Measurements from ENCODE around the gene SGSH. TPM values are rescaled to one million over a fixed set of nuclear protein-coding genes. Genes with fewer than 3 reads are reported as not detected.
A peak's percentile ranks its signal among the peaks of the same experiment; 100 is the strongest.

SGSH gene
- total RNA-seq, 2 donors from 2014 or later = 34.8 to 39.0 TPM

DNA sequence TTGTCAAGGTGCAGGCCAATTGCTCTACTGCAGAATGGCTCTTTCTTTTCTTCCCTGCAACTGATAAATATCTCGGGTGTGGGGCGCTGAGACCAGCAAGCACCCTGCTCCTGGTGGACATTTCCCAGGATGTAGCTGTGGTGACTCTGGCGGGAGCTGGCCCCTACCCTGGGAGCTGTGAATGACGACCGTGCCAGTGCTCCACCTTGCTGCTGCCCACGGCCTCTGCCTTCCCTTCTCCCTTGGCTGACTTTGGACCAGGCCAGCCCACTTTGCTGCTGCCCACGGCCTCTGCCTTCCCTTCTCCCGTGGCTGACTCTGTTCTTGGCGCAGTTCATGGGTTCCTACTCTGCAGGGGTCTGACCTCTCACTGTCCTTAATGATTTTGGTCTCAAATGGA is 34.2 kb downstream of the SGSH start:
- H3K9me3 Mint-ChIP-seq = no peaks in the 10 kb centered on the region
- ATAC-seq = no peak
- no peaks in the 10 kb centered on the region for H3K36me3 Mint-ChIP-seq
- no peak for DNase-seq (ENCODE audit: low spot score in 2 of 2)
- no peak overlapping the region for H3K27ac Mint-ChIP-seq

DNA sequence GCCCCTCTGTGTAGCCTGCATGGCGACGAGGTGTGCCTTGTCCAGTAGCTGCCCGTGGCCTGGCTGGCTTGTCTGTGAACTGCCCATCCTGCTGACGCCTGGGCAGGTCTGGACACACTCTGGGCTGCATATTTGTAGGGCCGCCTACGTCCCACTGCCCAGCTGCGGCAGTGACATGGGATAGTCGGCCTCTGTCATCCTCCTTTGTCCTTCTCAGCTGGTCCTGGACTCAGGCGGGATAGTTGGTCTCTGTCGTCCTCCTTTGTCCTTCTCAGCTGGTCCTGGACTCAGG is 35.8 kb downstream of the SGSH start:
- no peak for DNase-seq (ENCODE audit: low spot score in 2 of 2)
- Mint-ChIP-seq H3K36me3 (no peaks in the 10 kb centered on the region), H3K9me3 (no peaks in the 10 kb centered on the region), H3K27ac (no peak overlapping the region)
- no peak for ATAC-seq

DNA sequence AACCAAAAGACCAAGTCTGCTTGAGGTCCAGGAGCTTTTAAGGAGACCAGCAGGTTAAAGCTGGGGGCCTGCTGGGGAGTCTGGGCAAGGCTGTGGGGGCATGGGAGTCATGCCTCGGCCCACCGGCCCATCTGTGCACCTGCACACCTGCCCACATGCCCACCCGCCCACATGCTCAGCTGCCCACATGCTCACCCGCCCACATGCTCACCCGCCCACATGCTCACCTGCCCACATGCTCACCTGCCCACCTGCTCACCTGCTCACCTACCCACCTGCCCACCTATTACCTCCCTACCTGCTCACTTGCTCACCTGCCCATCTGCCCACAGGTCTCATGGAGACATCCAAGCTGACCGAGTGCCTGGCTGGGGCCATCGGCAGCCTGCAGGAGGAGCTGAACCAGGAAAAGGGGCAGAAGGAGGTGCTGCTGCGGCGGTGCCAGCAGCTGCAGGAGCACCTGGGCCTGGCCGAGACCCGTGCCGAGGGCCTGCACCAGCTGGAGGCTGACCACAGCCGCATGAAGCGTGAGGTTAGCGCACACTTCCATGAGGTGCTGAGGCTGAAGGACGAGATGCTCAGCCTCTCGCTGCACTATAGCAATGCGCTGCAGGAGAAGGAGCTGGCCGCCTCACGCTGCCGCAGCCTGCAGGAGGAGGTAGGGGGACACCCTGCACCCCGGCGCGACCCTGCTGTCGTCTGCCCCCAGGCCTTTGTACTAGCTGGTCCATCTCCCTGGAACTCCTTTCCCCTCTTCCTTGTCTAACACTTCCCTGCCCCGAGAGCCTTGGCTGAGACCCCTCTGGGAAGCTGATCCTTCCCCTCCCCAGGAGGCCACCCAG is 36.3 kb downstream of the SGSH start:
- ATAC-seq (no peak), DNase-seq (ENCODE audit: low spot score in 2 of 2) (no peak)
- H3K9me3 Mint-ChIP-seq = no peaks in the 10 kb centered on the region
- no peak overlapping the region for H3K27ac Mint-ChIP-seq
- no peaks in the 10 kb centered on the region for H3K36me3 Mint-ChIP-seq

DNA sequence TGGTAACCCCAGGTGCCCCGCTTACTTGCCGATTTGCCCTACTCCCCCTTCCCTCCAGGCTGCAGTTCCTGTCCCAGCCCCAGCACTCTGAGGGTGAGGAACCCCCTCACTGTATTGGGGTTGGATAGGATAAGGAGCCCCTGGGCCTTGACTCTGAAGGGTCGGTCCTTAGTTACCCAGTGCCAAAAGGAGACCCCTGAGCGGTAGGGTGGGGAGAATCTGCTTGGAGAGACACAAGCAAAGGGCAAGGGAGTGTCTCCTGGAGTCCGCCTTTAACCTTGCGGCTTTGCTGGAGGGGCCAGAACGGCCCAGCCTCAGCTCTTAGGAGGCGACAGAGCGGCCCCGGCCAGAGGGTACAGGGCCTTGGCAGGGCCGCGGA is 37.3 kb downstream of the SGSH start:
- H3K27ac Mint-ChIP-seq = no peak overlapping the region
- no peaks in the 10 kb centered on the region for H3K36me3 Mint-ChIP-seq
- H3K9me3 Mint-ChIP-seq = no peaks in the 10 kb centered on the region
- ATAC-seq (no peak), DNase-seq (ENCODE audit: low spot score in 2 of 2) (no peak)

DNA sequence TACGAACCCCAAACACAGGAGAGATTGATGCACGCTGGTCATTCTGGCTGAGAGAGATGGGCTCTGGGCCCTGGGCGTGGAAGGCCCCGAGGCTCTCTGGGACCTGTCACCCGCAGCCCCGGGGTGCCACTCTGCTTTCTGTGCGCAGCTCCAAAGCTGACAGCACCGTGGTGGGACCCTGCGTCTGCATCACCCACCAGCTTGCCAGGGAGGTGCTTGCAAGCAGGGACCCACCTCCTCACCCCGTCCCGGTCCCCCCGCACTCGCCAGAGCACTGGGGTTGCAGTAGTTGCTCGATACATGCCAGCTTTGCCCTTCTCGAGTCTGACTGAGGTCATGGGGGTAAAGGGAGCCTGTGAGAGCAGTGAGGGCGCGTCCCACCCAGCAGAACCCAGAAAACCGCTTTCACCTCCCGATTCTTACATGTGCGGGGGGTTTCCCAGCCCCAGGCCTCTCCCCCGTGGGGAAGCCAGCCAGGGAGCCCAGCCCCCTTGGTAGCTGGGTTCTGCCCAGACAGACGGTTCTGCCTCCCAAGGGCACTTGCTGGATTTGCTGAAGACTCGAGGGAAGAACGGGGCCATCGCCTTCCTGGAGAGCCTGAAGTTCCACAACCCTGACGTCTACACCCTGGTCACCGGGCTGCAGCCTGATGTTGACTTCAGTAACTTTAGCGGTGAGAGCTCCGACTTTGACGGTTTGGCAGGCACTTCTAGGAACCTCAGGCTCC is 37.9 kb downstream of the SGSH start:
- ATAC-seq (no peak), DNase-seq (ENCODE audit: low spot score in 2 of 2) (no peak)
- H3K36me3 Mint-ChIP-seq = no peaks in the 10 kb centered on the region
- H3K9me3 Mint-ChIP-seq = no peaks in the 10 kb centered on the region
- H3K27ac Mint-ChIP-seq = no peak overlapping the region

DNA sequence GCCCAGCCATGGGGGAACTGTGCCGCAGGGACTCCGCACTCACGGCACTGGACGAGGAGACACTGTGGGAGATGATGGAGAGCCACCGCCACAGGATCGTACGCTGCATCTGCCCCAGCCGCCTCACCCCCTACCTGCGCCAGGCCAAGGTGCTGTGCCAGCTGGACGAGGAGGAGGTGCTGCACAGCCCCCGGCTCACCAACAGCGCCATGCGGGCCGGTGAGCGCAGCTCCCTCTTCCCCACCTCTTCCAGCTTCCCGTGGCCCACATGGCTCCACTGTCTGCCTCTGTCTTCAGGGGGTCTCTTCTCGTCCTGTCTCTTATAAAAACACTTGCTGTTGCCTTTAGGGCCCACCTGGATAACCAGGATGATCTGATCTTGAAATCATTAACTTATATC is 38.7 kb downstream of the SGSH start:
- DNase-seq (ENCODE audit: low spot score in 2 of 2) = no peak
- Mint-ChIP-seq H3K27ac (no peak overlapping the region), H3K9me3 (no peaks in the 10 kb centered on the region), H3K36me3 (no peaks in the 10 kb centered on the region)
- no peak for ATAC-seq

DNA sequence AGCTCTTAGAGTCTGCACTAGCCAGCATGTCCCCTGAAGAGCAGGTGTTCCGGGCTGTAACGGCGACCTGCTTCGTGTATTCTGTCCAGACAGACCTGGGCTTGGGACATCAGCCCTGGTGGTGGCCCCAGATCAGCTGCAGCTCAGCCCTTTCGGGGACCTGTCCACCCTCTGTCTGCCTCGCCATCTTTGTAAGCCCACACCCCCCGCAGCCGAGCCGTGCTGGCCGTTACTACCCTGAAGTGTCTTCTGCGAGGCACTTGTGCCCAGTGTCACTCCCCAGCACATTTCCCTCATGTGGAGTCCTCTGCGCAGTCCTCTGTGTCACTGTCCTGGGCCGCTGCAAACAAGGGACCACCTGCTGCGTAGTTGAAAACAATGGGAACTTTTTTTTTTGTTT is 39.9 kb downstream of the SGSH start:
- H3K9me3 Mint-ChIP-seq = no peaks in the 10 kb centered on the region
- ATAC-seq (no peak), DNase-seq (ENCODE audit: low spot score in 2 of 2) (no peak)
- no peak overlapping the region for H3K27ac Mint-ChIP-seq
- no peaks in the 10 kb centered on the region for H3K36me3 Mint-ChIP-seq

DNA sequence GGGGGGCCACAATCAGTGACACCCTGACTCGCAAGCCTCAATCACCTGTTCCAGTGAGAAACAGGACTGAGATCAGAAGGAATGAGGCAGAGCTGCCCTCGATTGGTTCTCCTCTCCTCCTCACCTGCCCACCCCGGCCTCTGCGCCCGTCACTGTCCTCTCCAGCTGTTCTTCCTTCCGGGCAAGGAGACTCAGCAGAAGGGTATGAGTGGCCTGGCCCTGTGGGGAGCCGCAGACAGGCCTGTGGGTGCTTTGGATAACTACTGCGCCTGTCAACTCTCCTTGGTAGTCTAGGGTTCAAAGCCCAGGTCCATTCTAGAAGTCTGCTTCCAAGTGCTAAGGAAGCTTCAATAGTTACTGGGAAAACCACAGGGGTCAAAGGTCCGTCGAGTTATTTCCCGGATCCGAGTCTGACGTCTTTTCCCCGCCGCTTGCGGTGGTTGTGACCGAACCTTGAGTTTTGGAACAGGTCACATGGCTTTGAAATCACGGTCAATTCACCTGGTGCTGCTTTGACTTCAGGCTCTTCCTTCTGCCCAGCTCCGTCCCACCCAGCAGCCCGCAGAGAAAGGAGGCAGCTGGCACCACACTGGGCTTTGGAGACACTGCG is 42.0 kb downstream of the SGSH start:
- H3K27ac Mint-ChIP-seq = no peak overlapping the region
- no peak for ATAC-seq

DNA sequence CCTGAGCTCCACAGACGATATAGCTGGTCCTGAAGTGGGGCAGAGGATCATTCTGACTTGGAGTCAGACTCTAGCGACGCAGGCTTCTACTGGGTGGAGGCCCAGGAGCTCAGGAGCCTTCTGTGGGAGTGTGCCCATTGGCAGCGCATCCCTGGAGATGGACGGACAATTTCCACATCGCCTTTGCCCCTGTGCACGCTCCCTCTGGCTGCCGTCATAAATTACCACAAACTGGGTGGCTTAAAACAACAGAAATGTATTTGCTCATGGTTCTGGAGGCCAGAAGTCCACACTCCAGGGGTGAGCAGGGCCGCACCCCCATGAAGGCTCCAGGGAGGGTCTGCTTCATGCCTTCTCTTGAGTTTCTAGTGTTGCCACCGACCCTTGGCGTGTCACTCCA is 43.4 kb downstream of the SGSH start:
- Mint-ChIP-seq H3K27ac (no peak overlapping the region), H3K9me3 (no peaks in the 10 kb centered on the region), H3K36me3 (no peaks in the 10 kb centered on the region)
- DNase-seq (ENCODE audit: low spot score in 2 of 2) (no peak), ATAC-seq (no peak)

More for the DNA sequence above, 42.0 kb downstream of the SGSH start:
- Mint-ChIP-seq H3K9me3 (no peaks in the 10 kb centered on the region), H3K36me3 (no peaks in the 10 kb centered on the region)
- DNase-seq (ENCODE audit: low spot score in 2 of 2) = no peak

DNA sequence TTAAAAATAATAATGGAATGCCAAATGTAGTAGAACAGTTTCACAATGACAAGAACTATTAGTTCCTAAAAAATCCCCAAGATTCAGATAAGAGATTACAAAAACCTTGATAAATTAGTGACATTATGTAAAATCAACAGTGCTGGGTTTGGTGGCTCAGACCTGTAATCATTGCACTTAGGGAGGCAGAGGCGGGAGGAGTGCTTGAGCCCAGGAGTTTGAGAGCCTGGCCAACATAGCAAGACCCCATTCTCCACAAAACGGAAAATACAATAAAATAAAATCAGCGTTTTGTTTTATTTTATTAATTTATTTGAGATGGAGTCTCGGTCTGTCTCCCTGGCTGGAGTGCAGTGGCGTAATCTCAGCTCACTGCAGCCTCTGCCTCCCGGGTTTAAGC is 46.2 kb downstream of the SGSH start:
- Mint-ChIP-seq H3K36me3 (no peaks in the 10 kb centered on the region), H3K27ac (no peak overlapping the region), H3K9me3 (no peaks in the 10 kb centered on the region)
- no peak for ATAC-seq
- DNase-seq (ENCODE audit: low spot score in 2 of 2) = no peak

DNA sequence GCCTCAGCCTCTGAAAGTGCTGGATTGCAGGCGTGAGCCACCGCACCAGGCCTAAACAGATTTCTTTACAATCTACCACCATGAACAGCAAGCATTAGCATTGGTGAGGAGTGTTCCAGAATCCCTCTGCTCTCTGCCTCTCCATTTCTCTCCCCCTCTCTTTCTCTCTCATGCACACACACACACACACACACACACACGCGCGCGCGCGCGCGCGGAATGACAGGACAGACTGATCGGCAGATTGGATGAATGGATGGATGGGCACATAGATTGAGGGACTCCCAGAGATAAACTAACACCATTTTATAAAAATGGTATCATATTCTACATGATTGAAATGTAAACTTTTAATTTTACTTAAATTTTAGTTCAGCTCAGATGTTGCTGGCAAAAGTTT is 47.0 kb downstream of the SGSH start:
- Mint-ChIP-seq H3K36me3 (no peaks in the 10 kb centered on the region), H3K9me3 (no peaks in the 10 kb centered on the region), H3K27ac (no peak overlapping the region)
- no peak for DNase-seq (ENCODE audit: low spot score in 2 of 2)
- ATAC-seq = no peak

DNA sequence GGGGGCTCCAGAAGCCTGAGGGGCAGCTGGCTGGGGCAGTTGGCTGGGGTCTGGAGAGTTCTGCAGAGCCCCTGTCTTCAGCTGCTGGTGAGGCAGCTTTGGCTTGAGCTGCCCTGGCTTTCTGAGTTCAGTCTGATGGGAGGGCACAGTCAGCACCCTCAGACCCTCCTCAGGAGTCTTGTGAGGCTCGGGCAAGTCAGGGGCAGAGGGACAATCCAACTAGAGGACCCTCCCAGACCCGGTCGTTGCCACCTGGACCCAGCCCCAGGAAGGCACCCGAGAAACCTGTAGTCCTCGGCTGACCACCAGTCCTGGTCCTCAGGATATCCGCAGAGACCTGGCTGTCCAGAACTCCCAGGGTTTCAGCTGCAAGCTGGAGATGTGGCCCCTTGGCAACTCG is 48.5 kb downstream of the SGSH start:
- Mint-ChIP-seq H3K9me3 (no peaks in the 10 kb centered on the region), H3K27ac (no peak overlapping the region), H3K36me3 (no peaks in the 10 kb centered on the region)
- no peak for DNase-seq (ENCODE audit: low spot score in 2 of 2)
- ATAC-seq = no peak

DNA sequence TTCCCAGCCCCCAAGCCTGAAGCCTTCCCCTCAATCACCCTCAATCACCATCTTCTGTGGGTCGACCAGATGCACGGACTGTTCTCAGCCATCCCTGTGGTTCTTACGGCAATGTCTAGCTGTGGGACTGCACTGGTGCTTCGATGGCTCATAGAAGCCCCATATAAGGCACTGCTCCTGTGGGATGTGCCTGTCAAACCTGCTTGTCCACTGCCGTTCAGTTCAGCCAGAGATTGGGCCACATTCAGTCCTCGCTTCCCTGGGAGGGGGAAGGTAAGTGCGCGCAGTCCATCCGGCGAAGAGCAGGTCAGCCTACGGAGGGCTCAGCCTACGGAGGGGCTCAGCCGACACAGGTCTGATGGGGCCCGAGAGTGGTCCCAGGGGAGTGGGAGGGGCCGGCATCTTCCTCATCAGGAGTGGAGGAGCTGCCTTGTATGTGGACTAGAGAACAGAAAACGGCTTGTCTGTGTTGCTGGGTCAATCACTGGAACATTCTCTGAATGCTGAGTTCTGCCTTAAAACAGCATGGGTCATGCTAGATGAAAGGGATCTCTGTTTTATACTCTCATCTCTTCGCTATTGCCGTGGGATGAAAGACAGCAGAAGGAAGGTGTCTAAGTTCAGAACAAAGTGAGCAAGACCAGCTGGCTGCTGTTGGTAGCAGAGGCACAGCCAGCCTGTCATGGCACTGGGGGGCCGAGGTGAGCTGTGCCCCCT is 50.2 kb downstream of the SGSH start, which contains the start of gene CARD14:
Gene CARD14 (plus strand): TSS at position 247 of the 717 bp plus-strand sequence. CDS start 11,409 bp downstream, outside the sequence.
- peak within 1 kb of the TSS in 1 of 2 donors; percentile 9 for H3K27ac Mint-ChIP-seq
- H3K9me3 Mint-ChIP-seq = no peaks in the 10 kb centered on the region
- ATAC-seq (no peak), DNase-seq (ENCODE audit: low spot score in 2 of 2) (no peak)
- H3K36me3 Mint-ChIP-seq = no peaks in the 10 kb centered on the region

DNA sequence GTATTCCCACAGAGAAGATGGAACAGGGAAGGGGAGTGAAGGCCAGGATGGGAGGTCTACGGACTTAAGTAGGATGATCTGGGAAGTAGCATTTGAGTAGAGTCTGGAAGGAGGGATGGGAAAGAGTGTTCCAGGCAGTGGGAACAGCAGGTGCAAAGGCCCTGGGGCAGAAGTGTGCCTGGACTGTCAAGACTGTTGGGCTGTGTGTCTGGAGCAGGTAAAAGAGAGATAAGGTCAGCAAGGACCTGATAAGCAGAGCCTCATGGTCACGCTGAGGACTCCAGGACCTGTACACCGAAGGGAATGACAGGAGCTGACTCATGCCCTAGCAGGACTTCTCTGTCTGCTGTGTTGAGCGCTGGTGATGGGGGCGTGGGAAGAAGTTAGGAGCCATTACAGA is 51.0 kb downstream of the SGSH start:
- DNase-seq (ENCODE audit: low spot score in 2 of 2) (no peak), ATAC-seq (no peak)
- peak overlapping the region in 1 of 2 donors; percentile 9 for H3K27ac Mint-ChIP-seq
- no peaks in the 10 kb centered on the region for H3K36me3 Mint-ChIP-seq
- no peaks in the 10 kb centered on the region for H3K9me3 Mint-ChIP-seq

DNA sequence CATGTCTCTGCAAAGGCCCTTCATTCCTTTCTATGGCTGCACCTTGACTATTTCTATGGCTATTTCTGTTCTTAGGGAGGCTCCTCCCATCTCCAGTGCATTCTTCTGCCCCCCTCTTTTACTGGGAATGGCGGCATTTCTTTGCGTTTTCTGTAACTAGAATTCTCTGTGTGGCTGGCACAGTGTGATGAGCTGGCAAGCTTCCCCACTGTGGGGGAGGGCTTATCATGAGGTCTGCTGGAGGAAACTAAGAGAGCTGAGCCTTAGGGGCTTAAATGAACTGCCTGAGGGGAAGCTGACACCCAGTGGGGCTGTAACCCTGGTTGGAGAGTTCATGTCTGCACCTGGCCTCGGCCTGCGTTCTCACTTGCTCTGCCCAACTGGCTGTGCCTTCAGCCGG is 51.8 kb downstream of the SGSH start:
- no peaks in the 10 kb centered on the region for H3K9me3 Mint-ChIP-seq
- no peaks in the 10 kb centered on the region for H3K36me3 Mint-ChIP-seq
- no peak overlapping the region for H3K27ac Mint-ChIP-seq
- ATAC-seq = no peak
- DNase-seq (ENCODE audit: low spot score in 2 of 2) = no peak

DNA sequence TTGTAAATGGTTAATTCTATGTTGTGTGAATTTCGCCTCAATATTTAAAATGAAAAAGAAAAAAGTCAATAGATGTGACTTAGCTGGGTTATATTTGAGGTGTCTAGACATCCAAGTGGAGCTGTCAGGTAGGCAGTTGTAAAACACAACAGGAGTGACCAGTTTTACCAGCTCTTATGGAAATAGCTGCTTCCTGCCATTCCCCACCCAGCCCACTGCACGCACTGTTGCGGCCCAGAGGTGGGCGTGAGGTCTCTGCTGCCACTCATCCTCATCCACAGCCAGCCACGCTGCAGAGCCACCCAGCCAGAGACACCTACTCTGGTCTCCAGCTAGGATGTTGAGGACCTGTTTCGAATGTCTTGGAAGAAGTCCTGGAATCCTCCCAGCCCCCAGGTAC is 53.7 kb downstream of the SGSH start:
- no peak for DNase-seq (ENCODE audit: low spot score in 2 of 2)
- no peak for ATAC-seq
- H3K9me3 Mint-ChIP-seq = no peaks in the 10 kb centered on the region
- H3K36me3 Mint-ChIP-seq = no peaks in the 10 kb centered on the region
- no peak overlapping the region for H3K27ac Mint-ChIP-seq

DNA sequence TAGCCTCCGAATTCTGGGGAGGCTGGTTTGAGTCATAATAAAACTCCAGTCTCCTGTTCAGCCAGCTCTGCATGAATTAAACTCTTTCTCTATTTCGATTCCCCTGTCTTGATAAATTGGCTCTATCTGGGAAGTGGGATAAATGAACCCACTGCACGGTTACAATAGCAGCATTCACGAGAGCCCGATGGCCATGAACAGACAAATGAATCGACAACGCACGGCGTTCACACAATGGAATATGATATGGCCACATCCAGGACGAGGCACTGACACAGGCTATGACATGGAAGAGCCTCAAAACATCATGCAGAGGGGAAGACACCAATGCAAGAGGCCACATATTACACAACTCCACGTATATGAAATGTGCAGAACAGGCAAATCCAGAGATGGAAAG is 55.9 kb downstream of the SGSH start:
- Mint-ChIP-seq H3K9me3 (no peaks in the 10 kb centered on the region), H3K27ac (no peak overlapping the region), H3K36me3 (no peaks in the 10 kb centered on the region)
- ATAC-seq (no peak), DNase-seq (ENCODE audit: low spot score in 2 of 2) (no peak)
